HEK293 (cell line): ENCODE data around the gene RASGRP1.
A peak's percentile ranks its signal among the peaks of the same experiment; 100 is the strongest.

Source experiments
- EGR2 ChIP-seq: fragments of 450-650 bp; formaldehyde crosslinking; IDR thresholded peaks from 2 replicates; pipeline ENCODE4 v1.5.1; 2016; ENCODE audit warnings: low read depth, missing biosample characterization, missing genetic modification characterization
- HOXC10 ChIP-seq: sonication (generic); formaldehyde crosslinking; IDR thresholded peaks from 2 replicates; pipeline ENCODE4 v1.8.1; 2023; ENCODE audit warnings: mild to moderate bottlenecking, missing genetic modification reagents
- SALL2 ChIP-seq: fragments of 450-650 bp; formaldehyde crosslinking; IDR thresholded peaks from 2 replicates; pipeline ENCODE4 v1.5.0; 2017; ENCODE audit warnings: missing biosample characterization, mild to moderate bottlenecking, missing genetic modification characterization, borderline replicate concordance
- SETDB1 ChIP-seq: IDR thresholded peaks from one replicate; pipeline ENCODE4 v1.6.1; 2017; ENCODE audit warnings: mild to moderate bottlenecking, low read length, moderate library complexity, mixed read lengths; ENCODE audit not compliant: insufficient read length
- SP2 ChIP-seq: fragments of 450-650 bp; formaldehyde crosslinking; IDR thresholded peaks from 2 replicates; pipeline ENCODE4 v1.5.1; 2016; ENCODE audit warnings: missing biosample characterization, missing genetic modification characterization
- SP3 ChIP-seq: fragments of 450-650 bp; formaldehyde crosslinking; IDR thresholded peaks from 2 replicates; pipeline ENCODE4 v1.5.1; 2016; ENCODE audit warnings: missing biosample characterization, missing genetic modification characterization
- WT1 ChIP-seq: fragments of 450-650 bp; formaldehyde crosslinking; IDR thresholded peaks from 2 replicates; pipeline ENCODE4 v1.5.1; 2016; ENCODE audit warnings: missing biosample characterization, missing genetic modification characterization
- ZBTB21 ChIP-seq: fragments of 450-650 bp; formaldehyde crosslinking; IDR thresholded peaks from 2 replicates; pipeline ENCODE4 v1.5.1; 2017; ENCODE audit warnings: missing biosample characterization, missing genetic modification characterization
- ZEB2 ChIP-seq: fragments of 450-650 bp; formaldehyde crosslinking; IDR thresholded peaks from 2 replicates; pipeline ENCODE4 v1.5.1; 2016; ENCODE audit warnings: missing biosample characterization, missing genetic modification characterization
- ZIC2 ChIP-seq: fragments of 450-650 bp; formaldehyde crosslinking; IDR thresholded peaks from 2 replicates; pipeline ENCODE4 v1.5.1; 2016; ENCODE audit warnings: missing biosample characterization, missing genetic modification characterization
- ZNF138 ChIP-seq: fragments of 450-650 bp; formaldehyde crosslinking; IDR thresholded peaks from 2 replicates; pipeline ENCODE4 v1.5.1; 2016; ENCODE audit warnings: missing biosample characterization, missing genetic modification characterization, borderline replicate concordance
- ZNF169 ChIP-seq: fragments of 450-650 bp; formaldehyde crosslinking; IDR thresholded peaks from 2 replicates; pipeline ENCODE4 v1.5.1; 2016; ENCODE audit warnings: missing biosample characterization, missing genetic modification characterization
- ZNF24 ChIP-seq: fragments of 450-650 bp; formaldehyde crosslinking; IDR thresholded peaks from 2 replicates; pipeline ENCODE4 v1.5.1; 2016; ENCODE audit warnings: missing biosample characterization, missing genetic modification characterization
- ZNF248 ChIP-seq: fragments of 450-650 bp; formaldehyde crosslinking; IDR thresholded peaks from 2 replicates; pipeline ENCODE4 v1.5.1; 2017; ENCODE audit warnings: missing biosample characterization, missing genetic modification characterization
- ZNF350 ChIP-seq: fragments of 450-650 bp; formaldehyde crosslinking; IDR thresholded peaks from 2 replicates; pipeline ENCODE4 v1.5.0; 2017; ENCODE audit warnings: missing biosample characterization, mild to moderate bottlenecking, missing genetic modification characterization
- ZNF530 ChIP-seq: fragments of 450-650 bp; formaldehyde crosslinking; IDR thresholded peaks from 2 replicates; pipeline ENCODE4 v1.5.1; 2016; ENCODE audit warnings: low read depth, missing biosample characterization, missing genetic modification characterization
- ZNF621 ChIP-seq: fragments of 450-650 bp; formaldehyde crosslinking; IDR thresholded peaks from 2 replicates; pipeline ENCODE4 v1.5.1; 2017; ENCODE audit warnings: missing biosample characterization, missing genetic modification characterization
- ZNF791 ChIP-seq: fragments of 450-650 bp; formaldehyde crosslinking; IDR thresholded peaks from 2 replicates; pipeline ENCODE4 v1.5.1; 2016; ENCODE audit warnings: missing biosample characterization, missing genetic modification characterization
- ZXDB ChIP-seq: fragments of 450-650 bp; formaldehyde crosslinking; IDR thresholded peaks from 2 replicates; pipeline ENCODE4 v1.5.1; 2016; ENCODE audit warnings: missing biosample characterization, missing genetic modification characterization
- TF ChIP-seq, protein P1 (sequence below): fragments of 450-650 bp; formaldehyde crosslinking; IDR thresholded peaks from 2 replicates; pipeline ENCODE4 v1.5.1; 2016; ENCODE audit warnings: missing biosample characterization, missing genetic modification characterization
- TF ChIP-seq, protein P2 (sequence below): fragments of 450-650 bp; formaldehyde crosslinking; IDR thresholded peaks from 2 replicates; pipeline ENCODE4 v1.5.1; 2016; ENCODE audit warnings: missing biosample characterization, missing genetic modification characterization, borderline replicate concordance
- TF ChIP-seq, protein P3 (sequence below): fragments of 450-650 bp; formaldehyde crosslinking; IDR thresholded peaks from 2 replicates; pipeline ENCODE4 v1.5.1; 2017; ENCODE audit warnings: missing biosample characterization, mild to moderate bottlenecking, missing genetic modification characterization, moderate library complexity
- TF ChIP-seq, protein P4 (sequence below): fragments of 450-650 bp; formaldehyde crosslinking; optimal IDR thresholded peaks from 2 replicates; pipeline ENCODE3; 2016; ENCODE audit warnings: missing biosample characterization, mild to moderate bottlenecking, missing genetic modification characterization
- TF ChIP-seq, protein P5 (sequence below): fragments of 450-650 bp; formaldehyde crosslinking; IDR thresholded peaks from 2 replicates; pipeline ENCODE4 v1.5.1; 2016; ENCODE audit warnings: missing biosample characterization, missing genetic modification characterization, low read depth
- TF ChIP-seq, protein P6 (sequence below): fragments of 450-650 bp; formaldehyde crosslinking; IDR thresholded peaks from 2 replicates; pipeline ENCODE4 v1.5.1; 2016; ENCODE audit warnings: missing biosample characterization, missing genetic modification characterization

The RASGRP1 gene

DNA sequence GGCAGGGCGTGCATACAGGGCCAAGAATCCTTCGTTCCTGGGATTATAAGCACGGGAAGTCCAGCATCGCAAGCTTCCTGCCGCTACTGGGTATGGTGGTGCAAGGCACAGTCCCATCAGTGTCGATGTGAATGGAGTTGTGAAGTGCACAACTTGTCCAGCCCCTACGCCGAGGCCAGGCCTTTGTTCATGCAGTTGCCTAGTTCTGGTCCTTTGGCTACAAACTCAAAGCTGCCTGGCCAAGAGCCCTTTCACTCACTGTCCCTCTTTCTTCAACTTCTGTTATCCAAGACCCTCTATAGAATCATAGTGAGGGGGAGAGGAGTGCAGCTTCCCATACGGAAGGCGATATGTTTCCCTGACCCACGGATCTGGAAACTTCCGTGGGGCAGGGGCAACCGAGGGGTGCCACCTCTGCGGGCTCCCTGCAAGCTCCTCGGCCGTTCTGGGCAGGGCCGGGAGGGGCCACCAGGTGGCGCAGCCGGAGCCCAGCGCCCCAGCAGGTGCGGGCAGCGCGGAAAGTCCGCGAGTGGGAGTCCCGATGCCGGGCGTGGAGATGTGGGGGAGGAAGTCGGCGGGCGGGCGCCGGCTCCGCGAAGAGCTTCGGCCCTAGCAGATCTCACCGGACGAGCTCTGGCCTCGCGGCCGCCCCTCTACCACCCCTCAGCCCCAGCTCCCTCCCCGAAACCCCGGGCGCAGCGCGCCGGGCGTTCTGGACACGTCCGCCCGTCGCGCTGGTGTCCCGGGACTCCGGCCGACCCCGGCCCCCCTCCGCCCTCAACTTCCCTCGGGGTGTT lies 693 bp downstream of the RASGRP1 start (continued):
- TF ChIP-seq, protein P1, sequence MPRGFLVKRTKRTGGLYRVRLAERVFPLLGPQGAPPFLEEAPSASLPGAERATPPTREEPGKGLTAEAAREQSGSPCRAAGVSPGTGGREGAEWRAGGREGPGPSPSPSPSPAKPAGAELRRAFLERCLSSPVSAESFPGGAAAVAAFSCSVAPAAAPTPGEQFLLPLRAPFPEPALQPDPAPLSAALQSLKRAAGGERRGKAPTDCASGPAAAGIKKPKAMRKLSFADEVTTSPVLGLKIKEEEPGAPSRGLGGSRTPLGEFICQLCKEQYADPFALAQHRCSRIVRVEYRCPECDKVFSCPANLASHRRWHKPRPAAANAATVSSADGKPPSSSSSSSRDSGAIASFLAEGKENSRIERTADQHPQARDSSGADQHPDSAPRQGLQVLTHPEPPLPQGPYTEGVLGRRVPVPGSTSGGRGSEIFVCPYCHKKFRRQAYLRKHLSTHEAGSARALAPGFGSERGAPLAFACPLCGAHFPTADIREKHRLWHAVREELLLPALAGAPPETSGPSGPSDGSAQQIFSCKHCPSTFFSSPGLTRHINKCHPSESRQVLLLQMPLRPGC (tag by site-specific recombination) = no peak
- TF ChIP-seq SETDB1 (no peak), SP3 (tag by site-specific recombination) (no peak), SALL2 (tag by site-specific recombination) (no peak), ZNF24 (no peak), HOXC10 (CRISPR knock-in tag) (no peak), WT1 (tag by site-specific recombination) (no peak), ZNF248 (tag by site-specific recombination) (no peak), ZNF530 (no peak), ZNF138 (tag by site-specific recombination) (no peak), ZEB2 (peak; percentile 72), ZXDB (tag by site-specific recombination) (peak; percentile 31; the same call in 1 of the 2 replicates), ZNF791 (tag by site-specific recombination) (no peak), SP2 (no peak), ZIC2 (0 out of 2 replicates have a peak, but pooled peaks have one; percentile 25), ZNF621 (tag by site-specific recombination) (no peak), ZNF169 (tag by site-specific recombination) (no peak), ZNF350 (no peak), EGR2 (tag by site-specific recombination) (peak; percentile 71), ZBTB21 (tag by site-specific recombination) (no peak)
- TF ChIP-seq, protein P2, sequence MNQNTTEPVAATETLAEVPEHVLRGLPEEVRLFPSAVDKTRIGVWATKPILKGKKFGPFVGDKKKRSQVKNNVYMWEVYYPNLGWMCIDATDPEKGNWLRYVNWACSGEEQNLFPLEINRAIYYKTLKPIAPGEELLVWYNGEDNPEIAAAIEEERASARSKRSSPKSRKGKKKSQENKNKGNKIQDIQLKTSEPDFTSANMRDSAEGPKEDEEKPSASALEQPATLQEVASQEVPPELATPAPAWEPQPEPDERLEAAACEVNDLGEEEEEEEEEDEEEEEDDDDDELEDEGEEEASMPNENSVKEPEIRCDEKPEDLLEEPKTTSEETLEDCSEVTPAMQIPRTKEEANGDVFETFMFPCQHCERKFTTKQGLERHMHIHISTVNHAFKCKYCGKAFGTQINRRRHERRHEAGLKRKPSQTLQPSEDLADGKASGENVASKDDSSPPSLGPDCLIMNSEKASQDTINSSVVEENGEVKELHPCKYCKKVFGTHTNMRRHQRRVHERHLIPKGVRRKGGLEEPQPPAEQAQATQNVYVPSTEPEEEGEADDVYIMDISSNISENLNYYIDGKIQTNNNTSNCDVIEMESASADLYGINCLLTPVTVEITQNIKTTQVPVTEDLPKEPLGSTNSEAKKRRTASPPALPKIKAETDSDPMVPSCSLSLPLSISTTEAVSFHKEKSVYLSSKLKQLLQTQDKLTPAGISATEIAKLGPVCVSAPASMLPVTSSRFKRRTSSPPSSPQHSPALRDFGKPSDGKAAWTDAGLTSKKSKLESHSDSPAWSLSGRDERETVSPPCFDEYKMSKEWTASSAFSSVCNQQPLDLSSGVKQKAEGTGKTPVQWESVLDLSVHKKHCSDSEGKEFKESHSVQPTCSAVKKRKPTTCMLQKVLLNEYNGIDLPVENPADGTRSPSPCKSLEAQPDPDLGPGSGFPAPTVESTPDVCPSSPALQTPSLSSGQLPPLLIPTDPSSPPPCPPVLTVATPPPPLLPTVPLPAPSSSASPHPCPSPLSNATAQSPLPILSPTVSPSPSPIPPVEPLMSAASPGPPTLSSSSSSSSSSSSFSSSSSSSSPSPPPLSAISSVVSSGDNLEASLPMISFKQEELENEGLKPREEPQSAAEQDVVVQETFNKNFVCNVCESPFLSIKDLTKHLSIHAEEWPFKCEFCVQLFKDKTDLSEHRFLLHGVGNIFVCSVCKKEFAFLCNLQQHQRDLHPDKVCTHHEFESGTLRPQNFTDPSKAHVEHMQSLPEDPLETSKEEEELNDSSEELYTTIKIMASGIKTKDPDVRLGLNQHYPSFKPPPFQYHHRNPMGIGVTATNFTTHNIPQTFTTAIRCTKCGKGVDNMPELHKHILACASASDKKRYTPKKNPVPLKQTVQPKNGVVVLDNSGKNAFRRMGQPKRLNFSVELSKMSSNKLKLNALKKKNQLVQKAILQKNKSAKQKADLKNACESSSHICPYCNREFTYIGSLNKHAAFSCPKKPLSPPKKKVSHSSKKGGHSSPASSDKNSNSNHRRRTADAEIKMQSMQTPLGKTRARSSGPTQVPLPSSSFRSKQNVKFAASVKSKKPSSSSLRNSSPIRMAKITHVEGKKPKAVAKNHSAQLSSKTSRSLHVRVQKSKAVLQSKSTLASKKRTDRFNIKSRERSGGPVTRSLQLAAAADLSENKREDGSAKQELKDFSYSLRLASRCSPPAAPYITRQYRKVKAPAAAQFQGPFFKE (tag by site-specific recombination) = no peak
- TF ChIP-seq, protein P3, sequence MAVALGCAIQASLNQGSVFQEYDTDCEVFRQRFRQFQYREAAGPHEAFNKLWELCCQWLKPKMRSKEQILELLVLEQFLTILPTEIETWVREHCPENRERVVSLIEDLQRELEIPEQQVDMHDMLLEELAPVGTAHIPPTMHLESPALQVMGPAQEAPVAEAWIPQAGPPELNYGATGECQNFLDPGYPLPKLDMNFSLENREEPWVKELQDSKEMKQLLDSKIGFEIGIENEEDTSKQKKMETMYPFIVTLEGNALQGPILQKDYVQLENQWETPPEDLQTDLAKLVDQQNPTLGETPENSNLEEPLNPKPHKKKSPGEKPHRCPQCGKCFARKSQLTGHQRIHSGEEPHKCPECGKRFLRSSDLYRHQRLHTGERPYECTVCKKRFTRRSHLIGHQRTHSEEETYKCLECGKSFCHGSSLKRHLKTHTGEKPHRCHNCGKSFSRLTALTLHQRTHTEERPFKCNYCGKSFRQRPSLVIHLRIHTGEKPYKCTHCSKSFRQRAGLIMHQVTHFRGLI (tag by site-specific recombination) = no peak
- TF ChIP-seq, protein P4, sequence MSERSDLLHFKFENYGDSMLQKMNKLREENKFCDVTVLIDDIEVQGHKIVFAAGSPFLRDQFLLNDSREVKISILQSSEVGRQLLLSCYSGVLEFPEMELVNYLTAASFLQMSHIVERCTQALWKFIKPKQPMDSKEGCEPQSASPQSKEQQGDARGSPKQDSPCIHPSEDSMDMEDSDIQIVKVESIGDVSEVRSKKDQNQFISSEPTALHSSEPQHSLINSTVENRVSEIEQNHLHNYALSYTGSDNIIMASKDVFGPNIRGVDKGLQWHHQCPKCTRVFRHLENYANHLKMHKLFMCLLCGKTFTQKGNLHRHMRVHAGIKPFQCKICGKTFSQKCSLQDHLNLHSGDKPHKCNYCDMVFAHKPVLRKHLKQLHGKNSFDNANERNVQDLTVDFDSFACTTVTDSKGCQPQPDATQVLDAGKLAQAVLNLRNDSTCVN (tag by site-specific recombination) = peak; percentile 49
- TF ChIP-seq, protein P5, sequence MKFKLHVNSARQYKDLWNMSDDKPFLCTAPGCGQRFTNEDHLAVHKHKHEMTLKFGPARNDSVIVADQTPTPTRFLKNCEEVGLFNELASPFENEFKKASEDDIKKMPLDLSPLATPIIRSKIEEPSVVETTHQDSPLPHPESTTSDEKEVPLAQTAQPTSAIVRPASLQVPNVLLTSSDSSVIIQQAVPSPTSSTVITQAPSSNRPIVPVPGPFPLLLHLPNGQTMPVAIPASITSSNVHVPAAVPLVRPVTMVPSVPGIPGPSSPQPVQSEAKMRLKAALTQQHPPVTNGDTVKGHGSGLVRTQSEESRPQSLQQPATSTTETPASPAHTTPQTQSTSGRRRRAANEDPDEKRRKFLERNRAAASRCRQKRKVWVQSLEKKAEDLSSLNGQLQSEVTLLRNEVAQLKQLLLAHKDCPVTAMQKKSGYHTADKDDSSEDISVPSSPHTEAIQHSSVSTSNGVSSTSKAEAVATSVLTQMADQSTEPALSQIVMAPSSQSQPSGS (tag by site-specific recombination) = no peak
- TF ChIP-seq, protein P6, sequence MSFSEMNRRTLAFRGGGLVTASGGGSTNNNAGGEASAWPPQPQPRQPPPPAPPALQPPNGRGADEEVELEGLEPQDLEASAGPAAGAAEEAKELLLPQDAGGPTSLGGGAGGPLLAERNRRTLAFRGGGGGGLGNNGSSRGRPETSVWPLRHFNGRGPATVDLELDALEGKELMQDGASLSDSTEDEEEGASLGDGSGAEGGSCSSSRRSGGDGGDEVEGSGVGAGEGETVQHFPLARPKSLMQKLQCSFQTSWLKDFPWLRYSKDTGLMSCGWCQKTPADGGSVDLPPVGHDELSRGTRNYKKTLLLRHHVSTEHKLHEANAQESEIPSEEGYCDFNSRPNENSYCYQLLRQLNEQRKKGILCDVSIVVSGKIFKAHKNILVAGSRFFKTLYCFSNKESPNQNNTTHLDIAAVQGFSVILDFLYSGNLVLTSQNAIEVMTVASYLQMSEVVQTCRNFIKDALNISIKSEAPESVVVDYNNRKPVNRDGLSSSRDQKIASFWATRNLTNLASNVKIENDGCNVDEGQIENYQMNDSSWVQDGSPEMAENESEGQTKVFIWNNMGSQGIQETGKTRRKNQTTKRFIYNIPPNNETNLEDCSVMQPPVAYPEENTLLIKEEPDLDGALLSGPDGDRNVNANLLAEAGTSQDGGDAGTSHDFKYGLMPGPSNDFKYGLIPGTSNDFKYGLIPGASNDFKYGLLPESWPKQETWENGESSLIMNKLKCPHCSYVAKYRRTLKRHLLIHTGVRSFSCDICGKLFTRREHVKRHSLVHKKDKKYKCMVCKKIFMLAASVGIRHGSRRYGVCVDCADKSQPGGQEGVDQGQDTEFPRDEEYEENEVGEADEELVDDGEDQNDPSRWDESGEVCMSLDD = peak; percentile 41; the same call in 1 of the 2 replicates
